NCI-H2107 (cell line): ENCODE results near the gene SYNE2.
"Not testable (repeated sequence)": the region's sequence is repeated elsewhere in the genome, so short reads cannot be mapped to it uniquely, and the experiment has no call there.

Source experiments
- DNase-seq: peaks from one replicate; lab custom pipeline; 2025; lab: John Stamatoyannopoulos, UW

SYNE2 gene

DNA sequence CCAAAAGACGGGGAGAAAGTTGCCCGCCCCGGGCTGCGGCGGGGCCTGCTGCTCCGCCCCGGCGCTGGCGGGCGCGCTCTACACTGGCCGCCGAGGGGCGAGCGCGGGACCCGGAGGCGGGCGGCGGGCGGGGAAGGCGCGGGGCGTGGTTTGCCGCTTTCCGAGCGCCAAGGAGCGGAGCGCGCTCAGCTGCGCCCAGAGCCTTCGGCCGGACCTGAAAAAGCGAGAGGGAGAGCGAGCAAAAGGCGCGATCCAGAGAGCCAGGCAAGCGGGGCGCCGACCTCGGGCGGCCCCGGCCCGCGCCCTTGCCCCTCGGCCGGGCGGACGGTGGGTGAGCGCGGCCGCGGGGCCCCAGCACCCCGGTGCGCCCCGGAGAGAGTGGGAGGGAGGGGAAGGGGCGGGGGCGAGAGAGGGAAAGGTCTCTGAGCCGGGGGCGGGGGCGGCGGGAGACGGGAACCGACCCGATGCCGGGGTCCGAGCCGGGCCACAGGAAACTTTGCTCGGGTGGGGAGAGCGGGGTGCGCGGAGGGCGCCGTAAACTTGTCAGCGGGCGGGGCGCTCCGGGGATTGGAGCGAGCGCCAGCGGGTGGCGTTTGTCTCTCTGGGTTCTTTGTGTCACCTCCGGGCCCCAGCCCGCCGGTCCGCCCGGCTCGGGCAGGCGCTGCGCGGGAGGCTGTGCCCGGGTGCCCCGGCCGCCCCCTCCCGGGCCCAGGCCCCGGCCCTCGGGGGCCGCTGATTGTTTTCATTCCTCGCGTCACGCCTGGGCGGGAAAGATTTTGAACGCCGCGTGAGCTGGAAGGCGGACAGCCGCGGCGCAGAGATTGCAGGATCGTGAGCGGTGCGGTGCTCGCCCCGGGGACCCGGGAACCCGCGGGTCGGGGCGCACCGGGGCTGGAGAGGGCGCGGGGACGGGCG lies at the start of gene SYNE2:
TSS of gene SYNE2 (plus strand) at position 188 of the 915 bp plus-strand sequence. CDS start 56,145 bp downstream, outside the sequence.
- peak; percentile 73 for DNase-seq

- DNase-seq, result not testable (repeated sequence)
These were observed 49.5 kb upstream of the SYNE2 start for GRCh38 chr14:63803221-63803791.

DNA sequence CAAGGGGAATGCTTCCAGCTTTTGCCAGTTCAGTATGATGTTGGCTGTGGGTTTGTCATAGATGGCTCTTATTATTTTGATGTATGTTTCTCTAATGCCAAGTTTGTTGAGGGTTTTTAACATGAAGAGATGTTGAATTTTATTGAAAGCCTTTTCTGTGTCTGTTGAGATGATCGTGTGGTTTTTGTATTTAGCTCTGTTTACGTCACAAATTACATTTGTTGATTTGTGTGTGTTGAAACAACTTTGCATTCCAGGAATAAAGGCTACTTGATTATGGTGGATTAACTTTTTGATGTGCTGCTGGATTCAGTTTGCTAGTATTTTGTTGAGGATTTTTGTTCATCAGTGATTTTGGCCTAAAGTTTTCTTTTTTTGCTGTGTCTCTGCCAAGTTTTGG lies 46.7 kb upstream of the SYNE2 start:
- DNase-seq, result not testable (repeated sequence)

- DNase-seq, result not testable (repeated sequence)
These were observed 41.1 kb upstream of the SYNE2 start for GRCh38 chr14:63811692-63812091.

DNA sequence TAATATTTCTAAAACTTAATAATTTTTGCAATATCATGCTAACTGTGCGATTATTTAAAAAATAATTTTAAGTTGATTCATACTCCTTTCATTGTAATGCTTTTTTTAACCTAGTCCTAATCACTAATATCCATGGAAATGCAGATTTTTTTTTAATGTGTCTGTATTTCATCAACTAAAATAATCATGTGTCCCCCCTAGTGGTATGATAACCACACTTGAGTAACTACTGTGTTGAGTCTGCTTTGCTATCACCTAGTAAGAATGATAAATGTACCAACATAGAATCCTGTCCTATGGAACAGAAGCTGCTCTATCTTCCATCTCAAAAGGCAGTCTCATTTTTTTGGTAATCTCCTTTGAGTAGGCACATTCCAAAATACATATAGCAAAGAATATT lies 19.1 kb upstream of the SYNE2 start:
- DNase-seq, result no peak

DNA sequence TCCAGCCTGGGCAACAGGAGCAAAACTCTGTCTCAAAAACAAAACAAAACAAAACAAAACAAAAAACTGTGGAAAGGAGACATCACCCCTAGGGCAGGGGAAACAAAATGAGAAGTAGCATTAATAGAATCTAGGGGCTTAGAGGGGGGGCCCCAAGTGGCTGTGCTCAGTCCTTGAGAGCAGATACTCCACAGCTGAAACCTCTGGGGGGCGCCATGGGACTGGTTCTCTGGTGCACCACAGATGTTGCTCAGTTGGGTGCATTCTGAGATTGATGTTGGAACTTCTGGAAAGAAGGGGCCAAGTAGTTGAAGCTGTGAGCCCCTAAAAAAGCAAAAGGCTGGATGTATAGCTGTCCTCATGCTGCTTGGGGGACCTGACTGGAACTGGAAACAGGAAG lies 11.8 kb upstream of the SYNE2 start:
- no peak for DNase-seq

DNA sequence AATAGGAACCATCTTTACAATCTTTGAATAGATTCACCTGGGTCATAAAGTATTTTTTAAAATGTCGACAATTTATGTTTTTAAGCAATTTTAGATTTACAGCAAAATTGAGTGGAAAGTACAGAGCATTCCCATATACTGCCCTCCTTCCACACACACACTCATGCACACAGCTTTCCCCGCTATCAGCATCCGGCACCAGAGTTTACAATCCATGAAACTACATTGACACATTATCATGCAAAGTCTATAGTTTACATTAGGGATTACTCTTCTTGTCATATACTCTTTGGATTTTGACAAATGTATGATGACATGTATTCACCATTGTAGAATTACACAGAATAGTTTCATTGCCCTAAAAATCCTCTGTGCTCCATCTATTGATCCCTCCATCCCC lies 9.0 kb upstream of the SYNE2 start:
- no peak for DNase-seq

GRCh38 chr14:63848890-63849289 lies 3.9 kb upstream of the SYNE2 start:
- DNase-seq, result no peak

- DNase-seq, result peak; percentile 60
These were observed 460 bp upstream of the SYNE2 start for GRCh38 chr14:63852271-63852816.

GRCh38 chr14:63853831-63854293 lies 1.1 kb downstream of the SYNE2 start:
- DNase-seq, result no peak

DNA sequence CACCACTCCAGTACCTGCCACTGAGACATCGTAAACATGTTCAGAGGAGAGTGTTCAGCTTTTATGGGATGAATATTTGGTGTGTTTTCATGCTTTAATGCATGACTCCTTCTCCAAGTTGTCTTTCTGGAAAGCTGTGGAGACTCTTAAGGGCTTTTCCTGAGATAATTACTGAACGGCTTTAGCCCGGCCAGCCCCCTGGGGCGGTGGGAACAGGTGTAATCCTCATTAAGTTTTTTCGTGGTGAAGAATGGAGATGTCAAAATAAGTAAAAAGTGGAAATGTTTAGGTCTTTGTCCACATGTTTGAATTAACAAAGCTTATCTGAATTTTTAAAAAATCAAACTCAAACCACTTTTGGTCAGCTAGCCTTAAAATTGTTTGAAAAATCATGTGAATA lies 1.5 kb downstream of the SYNE2 start:
- DNase-seq, result no peak

DNA sequence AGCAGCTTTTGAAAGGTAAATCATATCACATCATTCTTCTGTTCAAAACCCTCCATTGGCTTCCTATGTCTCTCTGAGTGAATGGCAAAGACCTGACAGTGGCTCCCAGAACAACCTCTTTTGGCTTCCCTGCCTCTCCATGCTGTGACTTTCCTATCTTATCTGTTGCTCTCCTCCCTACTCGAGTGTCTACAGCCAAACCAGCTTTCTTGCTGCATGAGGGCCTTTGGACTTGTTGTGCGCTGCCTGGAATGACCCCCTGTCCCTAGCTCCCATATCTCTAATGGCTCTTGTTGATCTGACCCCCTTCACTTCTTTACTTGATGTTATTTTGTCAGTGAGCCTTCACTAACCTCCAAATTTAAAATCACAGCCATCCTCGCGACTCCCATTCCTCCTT lies 2.5 kb downstream of the SYNE2 start:
- no peak for DNase-seq

- no peak for DNase-seq
These were observed 4.7 kb downstream of the SYNE2 start for GRCh38 chr14:63857466-63858030.

DNA sequence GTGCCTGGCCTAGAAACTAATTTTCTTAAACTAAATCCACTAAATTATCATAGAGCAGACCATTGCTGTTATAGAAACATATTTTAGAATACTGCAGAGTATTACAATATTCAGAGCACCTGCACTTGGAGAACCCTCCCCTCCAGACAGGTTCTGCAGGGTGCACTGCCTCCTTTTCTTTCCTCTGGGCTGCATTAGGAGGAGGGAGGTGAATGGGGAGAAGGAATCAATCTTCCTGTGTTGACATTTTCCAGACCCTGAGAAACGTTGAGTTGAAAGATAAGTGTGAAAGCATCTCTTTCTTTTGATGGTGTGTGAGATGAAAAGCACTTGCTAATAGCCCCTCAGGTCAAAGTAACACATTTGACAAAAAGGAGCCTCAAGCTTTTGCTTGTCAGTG lies 7.3 kb downstream of the SYNE2 start:
- DNase-seq, result no peak

GRCh38 chr14:63862163-63862562 lies 9.4 kb downstream of the SYNE2 start:
- no peak for DNase-seq

- DNase-seq, result no peak
These were observed 10.2 kb downstream of the SYNE2 start for GRCh38 chr14:63863004-63863403.

DNA sequence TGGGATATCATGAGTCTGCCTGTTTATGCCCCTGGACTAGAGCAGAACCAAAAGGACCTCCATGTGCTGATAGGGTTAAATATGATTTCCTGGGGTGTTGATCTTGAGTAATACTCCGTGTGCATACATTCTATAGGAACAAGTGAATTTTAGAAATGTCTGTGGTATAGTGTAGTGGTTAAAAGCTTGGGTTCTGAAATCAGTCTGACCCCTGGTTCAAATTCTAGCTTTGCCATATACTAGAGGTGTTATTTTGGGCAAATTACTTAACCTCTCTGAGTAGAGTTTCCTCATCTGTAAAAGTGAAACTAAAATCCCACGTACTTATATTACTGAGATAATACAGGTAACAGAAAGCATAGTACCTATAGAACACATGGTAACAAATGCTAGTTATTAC lies 12.0 kb downstream of the SYNE2 start:
- DNase-seq, result not testable (repeated sequence)

GRCh38 chr14:63867933-63868921 lies 15.4 kb downstream of the SYNE2 start:
- DNase-seq, result no peak

DNA sequence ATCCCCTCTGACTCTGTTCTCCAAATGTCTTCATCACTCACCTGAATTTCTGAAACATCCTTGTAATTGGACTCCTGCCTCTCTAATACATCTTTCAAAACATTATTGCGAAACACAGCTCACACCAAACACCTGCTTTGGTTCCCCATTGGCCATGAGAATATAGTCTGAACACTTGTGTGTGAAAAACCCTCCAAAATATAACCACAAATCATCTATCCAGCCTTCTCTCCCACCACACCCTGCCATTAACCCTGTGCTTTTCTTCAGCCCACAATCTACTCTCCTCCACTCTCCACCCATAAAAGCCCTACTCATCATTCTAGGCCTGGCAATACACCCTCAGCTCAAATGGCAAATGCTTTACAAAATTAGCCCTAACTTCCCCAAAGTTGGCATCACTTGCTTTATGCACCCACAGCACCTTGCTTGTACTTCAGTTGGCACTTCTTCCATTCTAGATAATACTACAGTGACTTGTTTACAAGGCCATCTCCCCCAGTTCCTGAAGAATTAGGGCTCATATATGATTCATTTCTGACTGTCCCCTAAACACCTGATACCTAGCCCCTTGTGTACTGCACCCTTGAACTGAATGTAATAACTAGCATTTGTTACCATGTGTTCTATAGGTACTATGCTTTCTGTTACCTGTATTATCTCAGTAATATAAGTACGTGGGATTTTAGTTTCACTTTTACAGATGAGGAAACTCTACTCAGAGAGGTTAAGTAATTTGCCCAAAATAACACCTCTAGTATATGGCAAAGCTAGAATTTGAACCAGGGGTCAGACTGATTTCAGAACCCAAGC lies 17.3 kb downstream of the SYNE2 start:
- DNase-seq, result peak; percentile 89

DNA sequence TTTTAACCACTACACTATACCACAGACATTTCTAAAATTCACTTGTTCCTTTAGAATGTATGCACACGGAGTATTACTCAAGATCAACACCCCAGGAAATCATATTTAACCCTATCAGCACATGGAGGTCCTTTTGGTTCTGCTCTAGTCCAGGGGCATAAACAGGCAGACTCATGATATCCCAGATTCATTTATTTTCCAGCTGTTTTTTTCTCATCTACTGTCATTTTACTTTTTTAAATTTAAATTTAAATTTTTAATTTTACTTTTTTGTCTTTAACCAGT lies 17.9 kb downstream of the SYNE2 start:
- not testable (repeated sequence) for DNase-seq

DNA sequence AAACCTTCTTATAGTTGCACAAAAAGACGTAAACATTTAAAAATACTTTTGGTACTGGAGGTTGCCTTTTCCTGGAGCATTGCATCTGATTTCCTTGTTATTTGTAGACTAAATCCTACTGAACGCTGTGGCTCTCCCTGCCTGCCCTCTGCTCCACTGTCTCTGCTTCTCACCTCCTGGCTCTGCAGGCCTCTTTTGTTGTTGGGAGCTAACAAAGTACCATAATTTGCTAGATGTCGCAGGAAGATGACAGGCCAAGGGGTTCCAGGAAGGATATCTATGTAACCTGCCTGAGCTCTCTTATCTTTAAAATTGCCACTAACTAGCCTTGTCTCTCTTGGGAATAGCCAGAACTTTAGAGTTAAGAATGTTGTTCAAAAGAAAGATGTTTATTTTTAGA lies 21.4 kb downstream of the SYNE2 start:
- DNase-seq, result no peak
